ENCODE data around the gene TMEM179.

TMEM179 gene

DNA sequence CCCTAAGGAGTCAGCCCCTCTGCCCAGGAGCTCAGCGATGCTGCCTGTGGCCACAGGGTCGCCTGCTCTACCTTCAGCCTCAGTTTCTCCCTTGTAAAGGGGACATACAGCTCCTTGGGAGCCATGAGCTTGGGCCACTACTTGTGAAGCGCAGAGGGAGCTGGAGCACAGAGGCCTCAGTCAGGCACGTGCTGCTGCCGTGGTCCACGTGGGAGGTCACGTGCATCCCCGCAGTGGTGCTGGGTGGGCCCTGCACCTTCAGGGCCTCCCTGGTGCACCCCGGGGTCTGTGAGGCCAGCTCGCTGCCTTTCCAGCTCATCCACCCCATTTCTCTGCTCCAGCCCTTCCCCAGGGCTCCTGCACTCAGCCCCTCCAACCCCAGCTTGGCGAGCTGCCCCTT is 36.0 kb downstream of the TMEM179 start:
- TF ChIP-seq, protein P1, sequence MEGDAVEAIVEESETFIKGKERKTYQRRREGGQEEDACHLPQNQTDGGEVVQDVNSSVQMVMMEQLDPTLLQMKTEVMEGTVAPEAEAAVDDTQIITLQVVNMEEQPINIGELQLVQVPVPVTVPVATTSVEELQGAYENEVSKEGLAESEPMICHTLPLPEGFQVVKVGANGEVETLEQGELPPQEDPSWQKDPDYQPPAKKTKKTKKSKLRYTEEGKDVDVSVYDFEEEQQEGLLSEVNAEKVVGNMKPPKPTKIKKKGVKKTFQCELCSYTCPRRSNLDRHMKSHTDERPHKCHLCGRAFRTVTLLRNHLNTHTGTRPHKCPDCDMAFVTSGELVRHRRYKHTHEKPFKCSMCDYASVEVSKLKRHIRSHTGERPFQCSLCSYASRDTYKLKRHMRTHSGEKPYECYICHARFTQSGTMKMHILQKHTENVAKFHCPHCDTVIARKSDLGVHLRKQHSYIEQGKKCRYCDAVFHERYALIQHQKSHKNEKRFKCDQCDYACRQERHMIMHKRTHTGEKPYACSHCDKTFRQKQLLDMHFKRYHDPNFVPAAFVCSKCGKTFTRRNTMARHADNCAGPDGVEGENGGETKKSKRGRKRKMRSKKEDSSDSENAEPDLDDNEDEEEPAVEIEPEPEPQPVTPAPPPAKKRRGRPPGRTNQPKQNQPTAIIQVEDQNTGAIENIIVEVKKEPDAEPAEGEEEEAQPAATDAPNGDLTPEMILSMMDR (IDR thresholded peaks at IDR 0.05; ENCODE audit: low read depth, low read length, missing control alignments) = no peak
- in situ Hi-C loops (cut with HindIII; ENCODE audit: low sequenced_read_pairs) = no loop called here
- DNase-seq (ENCODE audit: low read depth) = no peak
- H3K4me3 ChIP-seq (ENCODE audit: low read depth, low read length) = no peak overlapping the region

DNA sequence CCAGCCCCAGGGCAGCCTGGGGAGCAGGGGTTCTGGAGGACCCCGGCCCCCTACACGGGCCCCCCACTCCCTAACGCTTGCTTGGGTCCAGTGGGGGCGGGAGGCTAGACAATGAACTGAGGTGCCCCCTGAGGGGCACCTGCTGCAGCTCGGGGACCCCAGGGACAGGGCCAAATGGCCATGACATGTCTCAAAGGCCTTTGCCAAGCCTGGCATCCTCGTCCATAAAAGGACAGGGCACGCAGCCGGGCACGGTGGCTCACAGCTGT is 36.7 kb downstream of the TMEM179 start:
- in situ Hi-C loops (cut with HindIII; ENCODE audit: low sequenced_read_pairs) = no loop called here

DNA sequence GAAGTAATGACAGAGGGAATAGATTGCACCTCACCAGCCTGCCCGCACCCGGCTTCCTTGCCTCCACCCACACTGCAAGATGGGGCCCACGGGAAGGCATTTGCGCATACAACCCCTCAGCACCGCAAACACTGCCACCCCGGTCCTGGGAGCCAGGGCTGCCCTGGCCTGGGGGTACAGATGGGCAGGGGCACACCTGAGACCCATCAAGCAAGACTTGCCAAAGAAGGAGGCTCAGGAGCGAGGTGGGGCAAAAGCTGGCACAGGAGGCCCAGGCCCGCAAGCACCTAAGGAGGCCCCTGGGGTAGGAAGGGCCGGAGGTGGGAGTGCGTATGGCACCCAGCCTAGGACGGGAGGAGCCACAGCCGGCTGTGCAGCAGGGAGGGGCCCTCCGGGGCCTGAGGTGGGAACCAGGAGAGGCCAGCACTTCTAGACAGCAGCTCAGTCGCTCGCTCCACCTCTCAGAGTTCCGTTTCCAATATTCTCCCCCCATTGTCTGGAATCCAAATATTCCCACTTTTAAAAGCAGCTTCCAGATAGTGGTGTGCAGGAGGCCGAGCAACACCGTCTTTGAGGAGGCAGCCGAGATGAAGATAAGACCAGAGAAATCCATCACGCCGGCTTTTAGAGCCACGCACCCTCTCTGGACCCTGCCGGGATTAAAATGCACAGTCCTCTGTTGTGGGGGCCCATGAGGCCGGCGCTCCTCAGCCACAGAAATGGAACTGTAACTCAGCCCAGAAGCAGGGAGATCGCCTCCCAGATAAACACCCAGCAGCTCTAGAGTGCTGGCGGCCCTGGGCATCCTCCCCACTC is 37.2 kb downstream of the TMEM179 start:
- TF ChIP-seq, protein P1 (IDR thresholded peaks at IDR 0.05; ENCODE audit: low read depth, low read length, missing control alignments) = no peak
- no peak for DNase-seq (ENCODE audit: low read depth)
- H3K4me3 ChIP-seq (ENCODE audit: low read depth, low read length) = no peak overlapping the region
- in situ Hi-C loops (cut with HindIII; ENCODE audit: low sequenced_read_pairs) = no loop called here

More for the DNA sequence above, 36.7 kb downstream of the TMEM179 start:
- DNase-seq (ENCODE audit: low read depth) = no peak
- no peak overlapping the region for H3K4me3 ChIP-seq (ENCODE audit: low read depth, low read length)
- TF ChIP-seq, protein P1 (IDR thresholded peaks at IDR 0.05; ENCODE audit: low read depth, low read length, missing control alignments) = no peak

DNA sequence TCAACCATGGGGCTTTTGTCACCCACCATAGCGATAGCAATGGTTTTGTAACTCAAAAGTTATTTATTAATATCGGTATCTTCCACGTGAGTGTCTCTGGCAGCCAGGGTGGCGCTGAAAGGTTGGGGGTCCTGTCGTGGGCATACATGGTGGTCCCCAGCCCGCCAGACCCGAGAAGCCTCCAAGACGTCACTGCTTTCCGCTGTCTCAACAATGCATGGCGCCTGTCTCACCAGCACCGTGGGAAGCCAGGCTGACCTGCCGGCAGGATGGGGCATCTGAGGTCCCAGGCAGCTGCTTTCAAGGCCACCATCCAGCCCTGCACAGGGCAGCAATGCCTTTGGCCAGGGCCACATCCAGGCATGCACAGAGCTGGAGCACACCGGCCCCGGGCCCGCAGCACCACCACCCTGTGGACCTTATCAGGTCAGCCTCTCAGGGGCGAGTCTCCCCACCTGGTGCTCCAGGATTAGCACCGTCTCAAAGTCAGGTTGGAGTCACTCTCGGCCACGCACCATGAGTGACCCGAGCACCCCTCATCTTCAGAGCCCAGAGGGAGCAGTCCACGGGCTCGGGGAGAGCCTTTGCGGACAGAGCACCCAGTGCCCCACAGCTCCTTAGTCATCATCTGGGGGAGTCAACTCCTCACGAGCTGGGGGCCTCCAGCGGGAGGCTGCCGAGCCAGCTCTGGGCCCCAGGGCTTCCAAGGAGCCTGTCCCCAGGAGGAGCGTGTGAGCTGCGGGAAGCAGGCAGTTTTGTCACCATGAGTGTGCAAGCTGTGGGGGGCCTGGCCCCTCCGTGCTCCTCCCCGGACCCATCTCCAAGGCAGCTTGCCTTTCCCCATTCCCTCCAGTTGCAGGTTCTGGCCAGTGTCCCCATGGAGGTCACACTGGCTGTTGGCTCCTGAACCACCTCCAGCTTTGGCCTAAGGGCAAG is 39.6 kb downstream of the TMEM179 start:
- no peak overlapping the region for H3K4me3 ChIP-seq (ENCODE audit: low read depth, low read length)
- DNase-seq (ENCODE audit: low read depth) = no peak
- TF ChIP-seq, protein P1 (IDR thresholded peaks at IDR 0.05; ENCODE audit: low read depth, low read length, missing control alignments) = no peak
- in situ Hi-C loops (cut with HindIII; ENCODE audit: low sequenced_read_pairs) = no loop called here

DNA sequence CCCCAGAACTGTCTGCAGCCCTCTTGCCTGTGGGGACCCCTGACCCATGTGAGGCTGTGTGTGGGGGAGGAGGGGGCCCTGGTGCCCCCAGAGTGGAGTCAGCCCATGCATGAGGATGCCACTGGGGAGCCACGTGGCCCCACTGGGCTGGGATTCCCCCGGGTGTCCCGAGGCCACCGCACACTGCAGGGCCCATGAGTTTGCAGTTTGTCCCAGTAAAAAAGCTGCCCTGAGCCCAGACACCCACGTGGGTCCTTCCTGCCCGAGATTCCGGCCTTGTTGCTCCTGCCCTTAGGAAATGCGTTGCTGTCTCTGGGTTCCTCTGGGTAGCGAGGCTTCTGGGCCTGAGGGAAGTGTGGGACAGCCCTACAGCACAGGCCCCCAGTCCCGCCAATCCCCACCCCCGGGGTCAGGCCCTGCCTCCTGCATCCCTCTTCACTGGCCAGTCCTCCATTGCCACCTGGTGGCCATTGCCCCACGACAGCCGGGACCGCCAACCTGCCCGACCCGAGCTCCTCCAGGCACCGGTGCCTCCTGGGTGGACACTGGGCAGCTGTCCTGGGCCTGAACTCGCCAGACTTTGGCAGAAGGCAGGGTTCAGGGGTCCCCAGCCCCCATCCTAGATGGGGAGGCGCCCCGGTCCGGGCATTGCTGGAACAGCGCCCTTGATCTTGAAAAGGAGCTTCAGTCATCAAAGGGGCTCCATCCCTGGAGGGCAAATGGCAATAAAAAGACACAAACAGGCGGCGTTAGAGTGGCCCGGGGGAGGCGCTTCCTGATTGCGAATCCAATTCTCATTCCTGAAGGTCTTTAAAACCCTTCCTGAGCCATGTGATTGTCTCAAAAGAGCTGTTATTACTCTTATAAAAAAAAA is 40.6 kb downstream of the TMEM179 start:
- no peak for DNase-seq (ENCODE audit: low read depth)
- in situ Hi-C loops (cut with HindIII; ENCODE audit: low sequenced_read_pairs) = no loop called here
- TF ChIP-seq, protein P1 (IDR thresholded peaks at IDR 0.05; ENCODE audit: low read depth, low read length, missing control alignments) = peak; percentile 76
- no peak overlapping the region for H3K4me3 ChIP-seq (ENCODE audit: low read depth, low read length)

DNA sequence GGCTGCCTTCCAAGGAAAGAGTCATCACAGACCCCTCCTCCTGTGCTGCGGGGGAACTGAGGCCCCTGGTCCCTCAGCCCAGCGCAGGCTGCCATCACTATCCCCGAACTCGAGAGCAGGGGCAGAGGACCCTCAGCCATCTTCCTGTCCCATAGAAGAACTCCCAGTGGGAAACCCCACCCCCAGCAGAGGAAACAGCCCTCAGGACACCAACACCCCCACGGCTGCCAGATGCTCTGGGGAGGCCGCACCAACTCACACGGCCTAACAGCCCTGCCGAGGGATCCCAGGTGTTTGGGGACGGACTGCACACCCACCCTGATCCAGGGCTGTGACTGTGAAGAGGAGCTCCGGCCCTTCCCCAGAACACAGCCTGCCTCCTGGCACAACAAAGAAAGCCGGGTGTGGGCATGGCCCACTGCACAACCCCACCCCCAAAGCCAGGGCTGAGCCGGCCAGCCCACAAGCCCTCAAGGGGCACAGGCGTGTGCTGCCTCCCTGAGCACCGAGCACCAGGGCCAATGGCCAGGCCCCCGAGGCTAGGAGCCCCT is 41.3 kb downstream of the TMEM179 start:
- in situ Hi-C loops (cut with HindIII; ENCODE audit: low sequenced_read_pairs) = no loop called here
- DNase-seq (ENCODE audit: low read depth) = no peak

More for the DNA sequence above, 41.3 kb downstream of the TMEM179 start:
- no peak overlapping the region for H3K4me3 ChIP-seq (ENCODE audit: low read depth, low read length)
- TF ChIP-seq, protein P1 (IDR thresholded peaks at IDR 0.05; ENCODE audit: low read depth, low read length, missing control alignments) = no peak
